Measurements from ENCODE around the gene SLC48A1.

SLC48A1 gene

DNA sequence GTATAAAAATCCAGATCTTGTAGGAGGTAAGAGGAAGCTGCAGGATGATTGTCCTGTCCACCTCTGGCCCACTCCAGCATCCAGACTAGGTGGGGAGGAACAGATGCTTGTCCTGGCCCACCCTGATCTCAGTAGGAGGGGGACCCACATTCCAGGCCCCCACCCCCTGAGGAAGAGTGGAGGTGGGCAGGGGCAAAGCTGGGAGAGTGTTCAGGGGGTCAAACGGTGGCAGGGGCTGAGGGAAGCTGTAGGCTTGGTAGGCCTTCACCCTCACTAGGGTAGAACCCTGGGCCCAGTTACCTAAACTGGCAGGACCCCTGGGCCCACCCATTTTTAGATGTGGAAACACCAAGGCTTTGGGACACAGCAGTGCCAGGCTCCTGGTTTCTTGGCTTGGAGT lies 4.1 kb downstream of the SLC48A1 start:
- DNase-seq (ENCODE audit: low read depth) = no peak

GRCh38 chr12:47777741-47778558 lies 4.9 kb downstream of the SLC48A1 start:
- DNase-seq (ENCODE audit: low read depth) = no peak

DNA sequence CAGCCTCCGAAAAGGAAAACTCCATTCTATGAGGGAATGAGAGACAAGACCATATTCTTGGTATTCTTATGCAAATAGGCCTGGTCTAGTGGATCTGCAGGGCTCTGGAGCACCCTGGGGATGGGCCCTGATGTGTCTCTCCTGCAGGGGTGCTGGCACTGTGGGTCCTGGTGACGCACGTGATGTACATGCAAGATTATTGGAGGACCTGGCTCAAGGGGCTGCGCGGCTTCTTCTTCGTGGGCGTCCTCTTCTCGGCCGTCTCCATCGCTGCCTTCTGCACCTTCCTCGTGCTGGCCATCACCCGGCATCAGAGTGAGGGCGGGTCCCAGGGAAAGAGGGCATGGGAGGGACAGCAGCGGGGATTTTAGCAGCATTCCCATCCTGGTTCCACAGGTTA lies 5.8 kb downstream of the SLC48A1 start:
- DNase-seq (ENCODE audit: low read depth) = no peak

GRCh38 chr12:47779301-47779942 lies 6.4 kb downstream of the SLC48A1 start:
- DNase-seq (ENCODE audit: low read depth) = peak; percentile 97

DNA sequence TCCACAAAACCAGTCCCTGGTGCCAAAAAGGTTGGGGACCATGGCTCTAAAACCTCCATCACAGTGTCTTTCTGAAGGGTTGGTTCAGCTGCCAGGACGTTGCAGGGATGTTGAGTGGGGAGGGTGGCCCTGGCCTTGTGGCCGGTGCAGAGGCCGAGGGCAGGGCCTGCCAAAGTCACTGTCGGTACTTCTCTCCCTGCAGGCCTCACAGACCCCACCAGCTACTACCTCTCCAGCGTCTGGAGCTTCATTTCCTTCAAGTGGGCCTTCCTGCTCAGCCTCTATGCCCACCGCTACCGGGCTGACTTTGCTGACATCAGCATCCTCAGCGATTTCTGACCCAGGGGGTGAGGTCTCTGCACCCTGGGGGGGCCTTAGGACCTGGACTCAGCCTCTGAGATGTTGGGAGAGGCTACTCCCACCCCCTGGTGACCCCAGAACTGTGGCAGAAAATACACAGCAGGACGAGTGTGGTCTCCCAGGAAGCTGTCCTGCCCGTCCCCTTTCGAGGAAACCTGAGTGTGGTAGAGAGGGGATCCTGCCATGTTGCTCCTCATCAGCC lies 7.0 kb downstream of the SLC48A1 start:
- DNase-seq (ENCODE audit: low read depth) = no peak

GRCh38 chr12:47781479-47782371 lies 8.7 kb downstream of the SLC48A1 start:
- DNase-seq (ENCODE audit: low read depth) = no peak

- no peak for DNase-seq (ENCODE audit: low read depth)
Observed at GRCh38 chr12:47782372-47782770, 9.3 kb downstream of the SLC48A1 start.

GRCh38 chr12:47783024-47783755 lies 10.2 kb downstream of the SLC48A1 start:
- no peak for DNase-seq (ENCODE audit: low read depth)

DNA sequence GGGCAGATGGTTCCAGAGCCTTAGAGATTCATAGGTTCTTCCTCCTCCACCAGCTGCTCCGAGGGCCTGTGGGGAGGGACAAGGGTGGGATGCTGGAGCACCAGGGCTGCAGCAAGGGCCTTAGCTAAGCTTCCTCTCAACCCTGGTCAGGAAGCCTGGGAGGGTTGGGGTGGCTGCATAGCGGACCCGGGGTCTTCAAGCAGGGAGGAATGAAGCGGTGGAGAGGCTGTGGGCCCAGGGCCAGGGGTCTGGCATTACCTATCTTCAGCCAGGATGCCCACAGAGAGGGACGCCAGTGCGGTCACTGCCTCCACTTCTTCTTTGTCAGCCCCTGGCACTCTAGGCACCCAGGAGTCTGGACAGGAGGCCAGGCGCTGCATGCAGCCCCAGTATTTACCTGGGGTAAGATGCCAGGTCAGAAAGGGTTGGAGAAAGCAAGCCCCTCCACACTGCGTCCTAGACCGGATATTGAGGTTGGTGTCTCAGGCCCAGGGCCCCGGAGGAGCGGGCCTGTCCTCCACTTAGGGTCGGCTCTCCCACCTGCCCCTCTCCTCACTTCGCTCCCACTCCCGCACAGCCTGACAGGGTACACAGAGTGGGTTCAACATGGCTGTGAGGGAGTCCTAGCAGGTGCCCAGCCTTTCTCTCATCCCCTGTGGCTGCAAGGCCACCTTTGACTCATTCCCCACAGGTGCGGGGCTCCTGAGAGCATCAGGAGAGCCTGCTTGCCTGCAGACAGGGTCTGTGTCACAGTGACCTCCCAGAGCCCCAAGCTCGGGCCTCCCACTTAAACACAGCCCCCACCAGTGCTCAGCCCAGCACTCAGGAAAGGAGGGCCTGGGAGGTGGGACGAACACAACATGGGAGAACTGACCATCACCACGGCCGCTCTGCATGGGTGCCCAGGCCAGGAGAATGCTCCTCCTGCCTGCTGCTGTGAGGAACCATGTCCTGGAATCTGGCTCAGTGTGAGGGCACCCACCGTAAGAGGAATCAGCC lies 11.1 kb downstream of the SLC48A1 start:
- no peak for DNase-seq (ENCODE audit: low read depth)

GRCh38 chr12:47785036-47785886 lies 12.2 kb downstream of the SLC48A1 start:
- DNase-seq (ENCODE audit: low read depth) = no peak

GRCh38 chr12:47785887-47786661 lies 13.0 kb downstream of the SLC48A1 start:
- DNase-seq (ENCODE audit: low read depth) = no peak

DNA sequence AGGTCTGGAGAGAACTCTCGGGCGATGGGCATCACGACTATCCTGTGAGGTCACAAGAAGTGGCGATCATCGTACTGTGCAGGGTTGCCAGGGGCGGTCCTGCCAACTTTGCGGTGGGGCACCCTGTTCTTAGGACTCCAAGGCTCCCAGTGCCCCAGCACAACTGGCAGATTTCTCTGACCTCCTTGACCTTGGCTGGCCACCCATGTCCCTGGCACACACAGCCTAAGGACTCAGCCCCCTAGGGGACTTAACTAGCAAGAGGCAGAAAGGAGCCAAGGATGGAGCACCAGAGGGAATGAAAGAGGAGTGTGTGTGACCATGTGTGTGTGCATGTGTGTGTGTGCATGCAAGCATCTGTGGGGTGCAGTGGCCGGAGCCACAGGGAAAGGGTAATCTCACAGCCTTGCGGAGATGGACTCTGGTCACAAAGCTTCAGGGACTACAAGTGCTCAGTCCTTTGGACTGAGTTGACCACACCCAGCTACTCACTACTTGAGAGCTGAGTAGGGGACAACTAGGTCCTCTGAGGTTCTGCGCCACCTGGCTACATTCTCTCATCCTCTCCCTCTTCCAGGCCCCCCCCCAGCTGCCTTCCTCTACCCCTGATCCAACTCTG lies 13.7 kb downstream of the SLC48A1 start:
- DNase-seq (ENCODE audit: low read depth) = no peak

DNA sequence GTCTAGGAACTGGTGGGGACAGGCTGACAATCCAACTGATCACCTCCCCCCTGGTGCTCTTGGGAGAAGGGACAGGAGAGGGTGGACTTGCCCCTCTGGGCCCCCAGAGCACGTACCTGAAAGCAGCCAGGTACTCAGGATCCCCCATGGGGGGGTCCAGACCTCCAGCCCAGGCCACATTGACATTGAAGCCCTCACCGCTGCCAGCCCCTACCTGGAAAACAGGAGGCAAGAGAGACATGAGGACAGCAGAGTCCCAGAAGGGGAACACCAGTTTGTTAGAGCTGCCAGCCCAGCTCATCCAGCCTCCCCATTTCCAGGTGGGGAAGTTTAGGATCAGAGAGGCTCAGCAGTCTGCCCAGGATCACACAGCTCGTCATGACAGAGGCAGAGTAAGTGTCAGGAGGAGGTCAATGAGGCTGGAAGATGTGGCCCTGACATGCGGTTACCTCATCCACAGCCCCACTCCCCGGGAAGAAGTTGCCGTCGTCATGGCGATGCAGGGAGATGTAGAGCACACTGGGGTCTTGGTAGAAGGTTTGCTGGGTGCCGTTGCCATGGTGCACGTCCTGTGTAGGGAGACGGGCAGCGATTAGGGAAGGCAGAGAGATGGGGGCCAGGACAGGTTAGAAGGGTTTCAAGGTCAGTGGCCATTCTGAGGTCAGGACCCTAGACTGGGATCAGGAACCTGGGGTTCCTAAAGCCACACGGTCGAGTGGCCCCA lies 14.7 kb downstream of the SLC48A1 start:
- DNase-seq (ENCODE audit: low read depth) = no peak

- DNase-seq (ENCODE audit: low read depth) = no peak
Observed at GRCh38 chr12:47789141-47789540, 16.1 kb downstream of the SLC48A1 start.

DNA sequence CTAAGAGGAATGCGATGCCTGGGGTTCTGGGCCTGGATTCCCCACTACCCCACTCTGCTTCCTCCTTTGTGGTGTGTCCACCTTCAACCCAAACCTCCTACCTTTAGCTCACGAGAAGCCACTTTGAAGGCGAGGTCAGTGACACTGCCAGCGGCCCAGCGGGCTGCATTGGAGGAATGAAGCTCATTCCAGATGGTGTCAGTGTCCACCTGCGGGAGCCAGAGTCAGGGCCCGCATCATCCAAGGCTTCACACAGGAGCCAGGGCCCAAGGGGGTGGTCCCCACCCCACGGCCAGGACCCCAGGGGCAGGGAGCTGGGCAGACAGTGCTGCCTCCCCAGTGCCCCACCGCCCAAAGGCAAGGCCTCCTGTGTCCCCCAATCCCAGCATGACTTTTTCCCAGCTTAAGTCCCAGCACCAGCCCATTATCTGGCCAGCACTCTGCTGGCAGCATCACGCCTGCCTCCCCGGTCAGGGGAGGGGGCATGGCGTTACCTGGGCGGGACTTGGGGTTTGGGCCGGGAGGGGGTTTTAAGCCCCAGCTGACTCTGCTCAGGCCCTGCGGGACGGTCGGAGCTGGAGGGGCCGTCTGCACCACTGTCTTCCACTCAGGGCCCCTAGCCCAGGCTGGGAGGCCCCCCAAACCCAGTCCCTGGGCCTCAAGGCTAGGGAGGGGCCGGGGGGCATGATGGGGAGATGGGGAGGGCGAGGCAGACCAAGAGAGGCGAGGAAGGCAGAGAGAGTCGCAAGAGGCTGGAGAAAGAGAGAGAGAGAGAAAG lies 16.9 kb downstream of the SLC48A1 start:
- no peak for DNase-seq (ENCODE audit: low read depth)

DNA sequence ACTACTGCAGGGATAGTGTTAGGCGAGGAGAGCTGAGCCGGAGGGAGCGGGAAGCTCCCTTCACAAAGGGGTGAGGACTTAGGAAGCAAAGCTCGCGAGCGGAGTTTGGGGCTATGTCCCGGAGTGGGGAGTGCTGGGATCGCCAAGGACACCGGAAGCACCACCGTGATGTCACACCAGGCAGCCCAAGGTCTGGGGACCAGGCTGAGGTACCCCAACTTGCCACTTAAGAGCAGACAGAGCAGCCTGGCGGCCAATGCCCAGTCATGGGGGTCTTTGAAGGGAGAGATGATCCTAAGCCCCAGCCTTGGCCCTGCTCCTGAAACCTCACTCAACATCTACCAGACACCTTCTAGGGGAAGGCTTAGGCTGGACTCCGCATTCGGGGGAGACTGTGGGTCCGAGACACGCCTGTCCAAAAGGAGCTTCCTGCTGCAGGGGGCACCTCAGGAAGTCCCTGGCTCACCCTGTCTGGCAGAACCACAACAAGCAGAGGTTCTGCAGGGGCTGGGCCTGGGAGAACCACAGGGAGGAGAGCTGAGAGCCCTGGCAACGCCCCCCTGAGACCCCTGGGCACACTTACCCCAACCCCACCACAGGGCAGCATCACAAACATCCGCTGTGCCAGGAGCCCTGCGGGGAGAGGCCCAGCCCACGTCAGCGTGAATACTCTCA lies 17.8 kb downstream of the SLC48A1 start:
- no peak for DNase-seq (ENCODE audit: low read depth)

Measured in activated T-cell treated with anti-CD3 and anti-CD28 coated beads for 1 hour (primary cell).